Measurements from ENCODE around the gene SHISAL1.
A peak's percentile ranks its signal among the peaks of the same experiment; 100 is the strongest.
"Not testable (repeated sequence)": the region's sequence is repeated elsewhere in the genome, so short reads cannot be mapped to it uniquely, and the experiment has no call there.

The SHISAL1 gene

GRCh38 chr22:44325718-44326490, 13.2 kb upstream of the SHISAL1 start:
- DNase-seq = no peak

GRCh38 chr22:44323140-44323790, 10.5 kb upstream of the SHISAL1 start:
- not testable (repeated sequence) for DNase-seq

- no peak for DNase-seq
These were observed 6.9 kb upstream of the SHISAL1 start for GRCh38 chr22:44319685-44320084.

GRCh38 chr22:44318751-44319150, 6.0 kb upstream of the SHISAL1 start:
- DNase-seq = no peak

GRCh38 chr22:44317886-44318637, 5.3 kb upstream of the SHISAL1 start:
- DNase-seq = no peak

- DNase-seq = no peak
These were observed 4.3 kb upstream of the SHISAL1 start for GRCh38 chr22:44317123-44317444.

- no peak for DNase-seq
These were observed 3.8 kb upstream of the SHISAL1 start for GRCh38 chr22:44316393-44317122.

GRCh38 chr22:44314425-44315067, 1.8 kb upstream of the SHISAL1 start:
- DNase-seq = no peak

GRCh38 chr22:44313385-44314006, 745 bp upstream of the SHISAL1 start:
- DNase-seq = no peak

- DNase-seq = no peak
These were observed 938 bp downstream of the SHISAL1 start for GRCh38 chr22:44311855-44312170.

- no peak for DNase-seq
These were observed 1.5 kb downstream of the SHISAL1 start for GRCh38 chr22:44311104-44311854.

GRCh38 chr22:44309647-44310046, 3.1 kb downstream of the SHISAL1 start:
- DNase-seq = no peak

- DNase-seq = peak in 1 of 2 donors; percentile 15
These were observed 3.6 kb downstream of the SHISAL1 start for GRCh38 chr22:44309137-44309536.

- no peak for DNase-seq
These were observed 5.1 kb downstream of the SHISAL1 start for GRCh38 chr22:44307509-44308169.

- DNase-seq = no peak
These were observed 6.9 kb downstream of the SHISAL1 start for GRCh38 chr22:44305888-44306287.

- no peak for DNase-seq
These were observed 7.3 kb downstream of the SHISAL1 start for GRCh38 chr22:44305455-44305854.

GRCh38 chr22:44304911-44305310, 7.8 kb downstream of the SHISAL1 start:
- no peak for DNase-seq

GRCh38 chr22:44304354-44304753, 8.4 kb downstream of the SHISAL1 start:
- no peak for DNase-seq

- not testable (repeated sequence) for DNase-seq
These were observed 10.4 kb downstream of the SHISAL1 start for GRCh38 chr22:44302363-44302762.

GRCh38 chr22:44301039-44301438, 11.7 kb downstream of the SHISAL1 start:
- DNase-seq = no peak

- DNase-seq = no peak
These were observed 13.6 kb downstream of the SHISAL1 start for GRCh38 chr22:44299124-44299523.

Measured in CD4-positive, alpha-beta T cell treated with Interleukin-4 for 1 hour (primary cell).